Measurements from ENCODE around the gene MSL1.

The MSL1 gene

GRCh38 chr17:40106760-40107521, 14.8 kb upstream of the MSL1 start:
- DNase-seq (ENCODE audit: low spot score), result peak; percentile 71
- no peak for TF ChIP-seq CTCF (IDR thresholded peaks at IDR 0.05)
- H3K27ac ChIP-seq, result peak overlapping the region; percentile 94 to 96
- no peak overlapping the region for H3K4me3 ChIP-seq

DNA sequence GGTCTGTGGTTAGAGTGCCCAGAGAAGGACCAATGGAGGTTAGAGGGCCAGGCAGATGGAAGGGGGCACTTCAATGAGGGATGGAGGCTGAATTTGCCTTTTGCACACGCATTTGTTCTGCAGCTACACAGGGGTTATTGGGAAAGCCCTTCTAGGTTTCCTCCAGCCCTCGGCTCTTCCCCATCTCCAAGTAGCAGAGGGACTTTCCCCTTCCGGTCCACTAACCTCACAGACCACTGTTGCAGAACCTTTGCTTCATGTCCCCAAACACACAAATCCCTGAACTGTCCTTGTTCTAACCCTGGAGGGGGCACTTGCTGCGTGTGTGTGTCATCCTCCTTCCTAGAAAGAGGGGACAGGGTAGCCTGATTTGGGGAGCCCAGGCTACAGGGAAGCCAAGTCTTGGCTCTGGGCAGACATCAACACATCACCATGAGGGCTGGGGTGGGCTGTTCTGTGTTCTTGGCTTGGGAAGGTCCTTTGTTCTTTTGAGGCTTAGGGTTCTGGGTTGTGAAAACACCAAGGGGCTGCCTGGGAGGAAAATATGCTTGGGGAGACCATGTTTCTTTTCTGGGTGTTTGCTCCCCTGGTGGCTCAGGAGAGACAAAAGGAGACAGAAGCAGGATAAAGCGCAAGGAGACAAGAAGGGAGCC, 14.1 kb upstream of the MSL1 start:
- H3K4me3 ChIP-seq, result peak overlapping the region; percentile 50

GRCh38 chr17:40108970-40109824, 12.6 kb upstream of the MSL1 start:
- Histone ChIP-seq H3K4me3 (no peak overlapping the region), H3K27ac (peak overlapping the region; percentile 94 to 96)
- DNase-seq (ENCODE audit: low spot score), result peak; percentile 68
- TF ChIP-seq CTCF (IDR thresholded peaks at IDR 0.05), result no peak

More for the DNA sequence above, 14.1 kb upstream of the MSL1 start:
- peak overlapping the region; percentile 94 to 96 for H3K27ac ChIP-seq
- peak; percentile 77 for DNase-seq (ENCODE audit: low spot score)
- TF ChIP-seq CTCF (IDR thresholded peaks at IDR 0.05), result no peak

GRCh38 chr17:40110026-40110845, 11.5 kb upstream of the MSL1 start:
- no peak overlapping the region for H3K4me3 ChIP-seq
- H3K27ac ChIP-seq, result peak overlapping the region; percentile 94 to 96
- DNase-seq (ENCODE audit: low spot score), result peak; percentile 73
- TF ChIP-seq CTCF (IDR thresholded peaks at IDR 0.05), result no peak

- DNase-seq (ENCODE audit: low spot score), result peak; percentile 97
- H3K27ac ChIP-seq, result peak overlapping the region; percentile 94 to 96
- TF ChIP-seq CTCF (IDR thresholded peaks at IDR 0.05), result peak; percentile 51
- H3K4me3 ChIP-seq, result peak overlapping the region; percentile 43
Measured at GRCh38 chr17:40111221-40112128, 10.3 kb upstream of the MSL1 start.
